ENCODE results near the gene TAF5.

- TF ChIP-seq POLR2A (IDR thresholded peaks at IDR 0.05; ENCODE audit: low read depth, low read length) = no peak
- TF ChIP-seq, protein P1, sequence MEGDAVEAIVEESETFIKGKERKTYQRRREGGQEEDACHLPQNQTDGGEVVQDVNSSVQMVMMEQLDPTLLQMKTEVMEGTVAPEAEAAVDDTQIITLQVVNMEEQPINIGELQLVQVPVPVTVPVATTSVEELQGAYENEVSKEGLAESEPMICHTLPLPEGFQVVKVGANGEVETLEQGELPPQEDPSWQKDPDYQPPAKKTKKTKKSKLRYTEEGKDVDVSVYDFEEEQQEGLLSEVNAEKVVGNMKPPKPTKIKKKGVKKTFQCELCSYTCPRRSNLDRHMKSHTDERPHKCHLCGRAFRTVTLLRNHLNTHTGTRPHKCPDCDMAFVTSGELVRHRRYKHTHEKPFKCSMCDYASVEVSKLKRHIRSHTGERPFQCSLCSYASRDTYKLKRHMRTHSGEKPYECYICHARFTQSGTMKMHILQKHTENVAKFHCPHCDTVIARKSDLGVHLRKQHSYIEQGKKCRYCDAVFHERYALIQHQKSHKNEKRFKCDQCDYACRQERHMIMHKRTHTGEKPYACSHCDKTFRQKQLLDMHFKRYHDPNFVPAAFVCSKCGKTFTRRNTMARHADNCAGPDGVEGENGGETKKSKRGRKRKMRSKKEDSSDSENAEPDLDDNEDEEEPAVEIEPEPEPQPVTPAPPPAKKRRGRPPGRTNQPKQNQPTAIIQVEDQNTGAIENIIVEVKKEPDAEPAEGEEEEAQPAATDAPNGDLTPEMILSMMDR (conservative IDR thresholded peaks at IDR 0.05; ENCODE audit: low read depth, low read length) = no peak
Observed at GRCh38 chr10:103350517-103351260, 17.1 kb upstream of the TAF5 start, which contains the start of gene PCGF6.

All from IMR-90 (cell line).